Measurements from ENCODE around the gene VBP1.
"Not testable (repeated sequence)": the region's sequence is repeated elsewhere in the genome, so short reads cannot be mapped to it uniquely, and the experiment has no call there.

VBP1 gene

DNA sequence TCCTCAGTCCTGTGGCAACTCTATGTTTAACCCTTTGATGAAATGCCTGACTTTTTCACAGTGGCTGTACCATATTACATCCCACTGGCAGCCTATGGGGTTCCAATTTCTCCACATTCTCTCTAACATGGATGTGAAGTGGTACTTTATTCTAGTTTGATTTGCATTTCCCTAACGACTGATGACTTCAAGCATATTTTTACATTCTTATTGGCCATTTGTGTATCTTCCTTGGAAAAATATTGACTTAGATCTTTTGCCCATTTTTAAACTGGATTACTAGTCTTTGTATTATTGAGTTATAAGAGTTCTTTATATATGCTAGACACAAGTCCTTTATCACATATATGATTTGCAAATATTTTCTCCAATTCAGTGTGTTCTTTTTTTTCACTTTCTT is 50.2 kb downstream of the VBP1 start:
- no peak for DNase-seq

DNA sequence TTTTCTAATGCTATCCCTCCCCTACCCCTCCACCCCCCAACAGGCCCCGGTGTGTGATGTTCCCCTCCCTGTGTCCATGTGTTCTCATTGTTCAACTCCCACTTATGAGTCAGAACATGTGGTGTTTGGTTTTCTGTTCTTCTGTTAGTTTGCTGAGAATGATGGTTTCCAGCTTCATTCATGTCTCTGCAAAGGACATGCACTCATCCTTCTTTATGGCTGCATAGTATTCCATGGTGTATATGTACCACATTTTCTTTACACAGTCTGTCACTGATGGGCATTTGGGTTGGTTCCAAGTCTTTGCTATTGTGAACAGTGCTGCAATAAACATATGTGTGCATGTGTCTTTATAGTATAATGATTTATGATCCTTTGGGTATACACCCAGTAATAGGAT is 51.7 kb downstream of the VBP1 start:
- DNase-seq, result not testable (repeated sequence)

DNA sequence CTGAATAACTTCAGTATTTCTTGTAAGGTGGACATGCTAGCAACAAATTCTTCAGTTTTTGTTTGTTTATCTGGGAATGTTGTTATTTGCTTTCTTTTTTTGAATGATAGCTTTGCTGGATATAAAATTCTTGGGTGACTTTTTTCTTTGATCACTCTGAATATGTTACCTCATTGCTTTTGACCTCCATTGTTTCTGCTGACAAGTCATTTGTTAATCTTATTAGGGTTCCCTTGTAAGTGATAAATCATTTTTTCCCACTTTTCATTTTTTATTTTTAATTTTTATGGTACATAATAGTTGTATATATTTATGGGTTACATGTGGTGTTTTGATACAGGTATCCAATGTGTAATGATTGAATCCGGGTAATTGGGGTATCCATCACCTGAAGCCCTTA is 54.7 kb downstream of the VBP1 start:
- no peak for DNase-seq

DNA sequence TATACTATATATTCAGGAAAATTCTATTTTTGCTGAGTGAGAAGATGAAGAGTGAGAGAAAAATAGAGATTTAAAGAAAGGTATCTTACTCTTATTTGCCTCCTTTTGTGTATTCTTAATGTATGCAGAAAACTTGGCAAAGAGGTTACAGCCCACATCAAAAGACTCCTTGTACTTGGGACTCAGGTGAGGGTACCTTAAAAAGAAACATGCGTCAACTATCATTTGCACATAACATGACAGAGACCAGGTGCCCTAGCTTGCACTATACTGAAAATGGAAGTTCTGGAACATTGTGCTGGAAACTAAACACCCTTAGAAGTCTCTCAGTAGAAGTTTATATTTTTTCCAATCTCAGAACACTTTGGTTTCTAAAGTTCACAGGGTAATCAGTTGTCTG is 63.6 kb downstream of the VBP1 start:
- no peak for DNase-seq
